ENCODE measurements around the gene MED27.

MED27 gene

GRCh38 chr9:131814707-131815106 is 265.0 kb downstream of the MED27 start:
- TF ChIP-seq SPI1 (IDR thresholded peaks at IDR 0.05; ENCODE audit: borderline replicate concordance, low read depth) (no peak), GABPA (IDR thresholded peaks at IDR 0.05; ENCODE audit: low read depth) (no peak), REST (IDR thresholded peaks at IDR 0.05; ENCODE audit: insufficient replicate concordance, low read depth) (no peak), CTCF (IDR thresholded peaks at IDR 0.05; ENCODE audit: insufficient read depth, low read length) (no peak), POLR2AphosphoS5 (IDR thresholded peaks at IDR 0.05; ENCODE audit: low read depth) (no peak)
- H3K4me3 ChIP-seq (replicated peaks; ENCODE audit: insufficient read depth, low read length), result no peak overlapping the region
- no peak overlapping the region for H3K27ac ChIP-seq (replicated peaks)
- H3K27me3 ChIP-seq (ENCODE audit: insufficient read depth, poor library complexity, severe bottlenecking), result peaks cover 4% of the 10 kb centered on the region
- no peak for DNase-seq (ENCODE audit: low read depth in 1 of 2, low spot score in 1 of 2)

- Histone ChIP-seq H3K4me3 (replicated peaks; ENCODE audit: insufficient read depth, low read length) (no peak overlapping the region), H3K27me3 (ENCODE audit: insufficient read depth, poor library complexity, severe bottlenecking) (peaks cover 6% of the 10 kb centered on the region), H3K27ac (replicated peaks) (no peak overlapping the region)
- no peak for DNase-seq (ENCODE audit: low read depth in 1 of 2, low spot score in 1 of 2)
- TF ChIP-seq REST (IDR thresholded peaks at IDR 0.05; ENCODE audit: insufficient replicate concordance, low read depth), result no peak
- TF ChIP-seq CTCF (IDR thresholded peaks at IDR 0.05; ENCODE audit: insufficient read depth, low read length), result no peak
- no peak for TF ChIP-seq GABPA (IDR thresholded peaks at IDR 0.05; ENCODE audit: low read depth)
- no peak for TF ChIP-seq POLR2AphosphoS5 (IDR thresholded peaks at IDR 0.05; ENCODE audit: low read depth)
- TF ChIP-seq SPI1 (IDR thresholded peaks at IDR 0.05; ENCODE audit: borderline replicate concordance, low read depth), result no peak
Measured at GRCh38 chr9:131813116-131813515, 266.6 kb downstream of the MED27 start.

- peaks cover 6% of the 10 kb centered on the region for H3K27me3 ChIP-seq (ENCODE audit: insufficient read depth, poor library complexity, severe bottlenecking)
- no peak for DNase-seq (ENCODE audit: low read depth in 1 of 2, low spot score in 1 of 2)
- H3K27ac ChIP-seq (replicated peaks), result no peak overlapping the region
- TF ChIP-seq SPI1 (IDR thresholded peaks at IDR 0.05; ENCODE audit: borderline replicate concordance, low read depth) (no peak), CTCF (IDR thresholded peaks at IDR 0.05; ENCODE audit: insufficient read depth, low read length) (no peak), REST (IDR thresholded peaks at IDR 0.05; ENCODE audit: insufficient replicate concordance, low read depth) (no peak), POLR2AphosphoS5 (IDR thresholded peaks at IDR 0.05; ENCODE audit: low read depth) (no peak), GABPA (IDR thresholded peaks at IDR 0.05; ENCODE audit: low read depth) (no peak)
- no peak overlapping the region for H3K4me3 ChIP-seq (replicated peaks; ENCODE audit: insufficient read depth, low read length)
Measured at GRCh38 chr9:131812116-131812790, 267.4 kb downstream of the MED27 start.

Data from HL-60 (cell line).